Measurements from ENCODE around the gene TAPBPL.
A peak's percentile ranks its signal among the peaks of the same experiment; 100 is the strongest.

Gene TAPBPL

DNA sequence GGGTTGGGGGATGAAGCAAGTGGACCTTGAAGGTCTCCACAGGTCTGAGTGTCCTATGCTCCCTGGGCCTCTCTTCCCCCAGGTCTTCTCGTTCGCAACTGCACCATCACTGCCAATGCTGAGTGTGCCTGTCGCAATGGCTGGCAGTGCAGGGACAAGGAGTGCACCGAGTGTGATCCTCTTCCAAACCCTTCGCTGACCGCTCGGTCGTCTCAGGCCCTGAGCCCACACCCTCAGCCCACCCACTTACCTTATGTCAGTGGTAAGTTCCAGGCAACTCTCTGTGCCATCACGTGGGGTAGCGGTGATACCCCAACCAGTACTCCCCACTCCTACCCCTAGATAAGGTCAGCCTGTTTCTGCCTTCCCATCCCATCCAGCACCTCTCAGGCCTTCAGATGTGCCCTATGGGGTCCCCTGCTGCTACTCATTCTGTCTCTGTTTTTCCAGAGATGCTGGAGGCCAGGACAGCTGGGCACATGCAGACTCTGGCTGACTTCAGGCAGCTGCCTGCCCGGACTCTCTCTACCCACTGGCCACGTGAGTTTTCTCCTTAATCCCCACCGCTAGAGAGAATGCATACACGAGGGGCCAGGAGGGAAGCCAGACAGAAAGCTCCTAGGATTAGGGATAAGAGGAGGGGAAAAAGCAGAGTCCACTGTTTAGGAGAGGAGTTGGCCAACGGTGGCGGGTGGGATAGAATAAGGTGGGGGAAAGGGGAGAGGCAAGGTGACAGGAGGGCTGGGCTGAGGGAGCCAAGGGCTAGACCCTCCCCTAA lies 1.6 kb upstream of the TAPBPL start:
- no peak for FAIRE-seq
- TF ChIP-seq, protein P1, sequence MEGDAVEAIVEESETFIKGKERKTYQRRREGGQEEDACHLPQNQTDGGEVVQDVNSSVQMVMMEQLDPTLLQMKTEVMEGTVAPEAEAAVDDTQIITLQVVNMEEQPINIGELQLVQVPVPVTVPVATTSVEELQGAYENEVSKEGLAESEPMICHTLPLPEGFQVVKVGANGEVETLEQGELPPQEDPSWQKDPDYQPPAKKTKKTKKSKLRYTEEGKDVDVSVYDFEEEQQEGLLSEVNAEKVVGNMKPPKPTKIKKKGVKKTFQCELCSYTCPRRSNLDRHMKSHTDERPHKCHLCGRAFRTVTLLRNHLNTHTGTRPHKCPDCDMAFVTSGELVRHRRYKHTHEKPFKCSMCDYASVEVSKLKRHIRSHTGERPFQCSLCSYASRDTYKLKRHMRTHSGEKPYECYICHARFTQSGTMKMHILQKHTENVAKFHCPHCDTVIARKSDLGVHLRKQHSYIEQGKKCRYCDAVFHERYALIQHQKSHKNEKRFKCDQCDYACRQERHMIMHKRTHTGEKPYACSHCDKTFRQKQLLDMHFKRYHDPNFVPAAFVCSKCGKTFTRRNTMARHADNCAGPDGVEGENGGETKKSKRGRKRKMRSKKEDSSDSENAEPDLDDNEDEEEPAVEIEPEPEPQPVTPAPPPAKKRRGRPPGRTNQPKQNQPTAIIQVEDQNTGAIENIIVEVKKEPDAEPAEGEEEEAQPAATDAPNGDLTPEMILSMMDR (IDR thresholded peaks at IDR 0.05; ENCODE audit: insufficient read depth, missing control alignments) = no peak

GRCh38 chr12:6450869-6451347 lies 934 bp upstream of the TAPBPL start:
- FAIRE-seq = no peak
- DNase-seq (ENCODE audit: insufficient read length, low spot score) = no peak

More for the DNA sequence above, 1.6 kb upstream of the TAPBPL start:
- peak; percentile 69 for DNase-seq (ENCODE audit: insufficient read length, low spot score)

DNA sequence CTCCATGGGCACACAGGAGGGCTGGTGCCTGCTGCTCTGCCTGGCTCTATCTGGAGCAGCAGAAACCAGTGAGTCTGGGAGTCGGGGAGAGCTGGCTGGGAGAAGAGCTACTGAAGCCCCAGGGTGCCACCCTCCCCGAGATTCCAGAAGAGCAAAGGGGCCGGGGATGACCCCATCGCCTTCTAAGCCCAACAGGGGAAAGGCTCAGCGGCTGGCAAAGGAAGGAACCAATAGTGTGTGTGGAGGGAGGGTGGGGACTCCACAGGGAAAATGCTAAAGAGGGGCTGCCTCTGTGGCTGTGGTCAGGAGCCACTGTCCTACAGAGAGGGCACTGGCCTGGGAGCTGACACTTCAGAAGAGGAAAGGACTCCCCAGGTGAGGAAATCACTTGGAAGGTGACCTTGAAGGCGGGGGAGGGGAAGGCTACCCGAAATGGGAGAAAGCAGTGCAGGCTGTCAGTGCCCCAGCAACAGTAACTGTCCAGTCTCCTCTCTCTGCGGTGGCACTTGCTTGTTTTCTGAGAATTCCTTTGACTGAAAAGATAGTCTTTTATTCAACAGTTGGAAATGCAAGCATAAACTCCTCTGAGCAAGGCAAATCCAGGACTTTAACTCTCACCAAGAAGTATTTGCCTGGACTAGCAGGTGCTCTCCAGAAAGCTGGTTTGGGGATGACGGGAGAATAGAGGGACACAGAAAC lies 552 bp downstream of the TAPBPL start:
- FAIRE-seq = no peak

More at GRCh38 chr12:6450869-6451347, 934 bp upstream of the TAPBPL start:
- TF ChIP-seq, protein P1 (IDR thresholded peaks at IDR 0.05; ENCODE audit: insufficient read depth, missing control alignments) = no peak

GRCh38 chr12:6452944-6453630 lies 1.2 kb downstream of the TAPBPL start:
- FAIRE-seq (no peak), DNase-seq (ENCODE audit: insufficient read length, low spot score) (no peak)
- TF ChIP-seq, protein P1 (IDR thresholded peaks at IDR 0.05; ENCODE audit: insufficient read depth, missing control alignments) = no peak

More for the DNA sequence above, 552 bp downstream of the TAPBPL start:
- TF ChIP-seq, protein P1 (IDR thresholded peaks at IDR 0.05; ENCODE audit: insufficient read depth, missing control alignments) = no peak
- DNase-seq (ENCODE audit: insufficient read length, low spot score) = no peak

DNA sequence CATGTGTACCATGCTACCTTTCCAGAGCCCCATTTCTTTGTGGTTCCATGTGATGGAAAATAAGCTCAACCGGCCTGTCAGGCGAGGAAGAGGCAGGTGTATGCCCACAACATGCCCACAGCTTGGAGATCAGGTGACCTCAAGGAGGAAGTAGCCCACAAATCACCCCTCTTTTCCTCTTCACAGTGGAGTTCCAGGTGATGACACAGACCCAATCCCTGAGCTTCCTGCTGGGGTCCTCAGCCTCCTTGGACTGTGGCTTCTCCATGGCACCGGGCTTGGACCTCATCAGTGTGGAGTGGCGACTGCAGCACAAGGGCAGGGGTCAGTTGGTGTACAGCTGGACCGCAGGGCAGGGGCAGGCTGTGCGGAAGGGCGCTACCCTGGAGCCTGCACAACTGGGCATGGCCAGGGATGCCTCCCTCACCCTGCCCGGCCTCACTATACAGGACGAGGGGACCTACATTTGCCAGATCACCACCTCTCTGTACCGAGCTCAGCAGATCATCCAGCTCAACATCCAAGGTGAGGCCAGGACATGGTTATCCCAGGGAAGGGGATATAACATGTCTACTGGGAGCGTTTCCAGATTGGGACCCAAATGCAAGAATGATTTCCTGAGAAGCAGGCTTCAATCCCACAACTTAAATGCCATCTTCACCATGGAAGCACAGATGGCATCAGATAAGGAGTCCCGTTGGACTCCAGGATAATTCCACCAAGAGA lies 5.5 kb downstream of the TAPBPL start:
- FAIRE-seq = no peak
- TF ChIP-seq, protein P1 (IDR thresholded peaks at IDR 0.05; ENCODE audit: insufficient read depth, missing control alignments) = no peak
- DNase-seq (ENCODE audit: insufficient read length, low spot score) = no peak

DNA sequence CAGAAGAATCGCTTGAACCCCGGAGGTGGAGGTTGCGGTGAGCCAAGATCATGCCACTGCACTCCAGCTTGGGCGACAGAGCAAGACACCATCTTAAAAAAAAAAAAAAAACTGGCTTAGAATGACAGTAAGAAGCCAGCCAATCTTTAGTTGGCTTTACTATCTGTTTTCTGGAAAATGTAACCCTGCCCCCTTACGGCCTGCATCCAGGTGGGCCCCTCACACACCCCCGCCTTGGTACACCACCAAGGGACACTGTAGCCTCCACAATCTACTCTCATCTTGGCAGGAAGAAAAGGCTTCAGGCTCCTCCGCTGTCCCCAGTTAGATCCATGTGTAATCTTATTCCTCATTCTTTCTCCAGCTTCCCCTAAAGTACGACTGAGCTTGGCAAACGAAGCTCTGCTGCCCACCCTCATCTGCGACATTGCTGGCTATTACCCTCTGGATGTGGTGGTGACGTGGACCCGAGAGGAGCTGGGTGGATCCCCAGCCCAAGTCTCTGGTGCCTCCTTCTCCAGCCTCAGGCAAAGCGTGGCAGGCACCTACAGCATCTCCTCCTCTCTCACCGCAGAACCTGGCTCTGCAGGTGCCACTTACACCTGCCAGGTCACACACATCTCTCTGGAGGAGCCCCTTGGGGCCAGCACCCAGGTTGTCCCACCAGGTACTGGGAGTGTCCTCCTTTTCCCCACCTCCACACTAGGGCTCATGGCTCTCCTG lies 6.6 kb downstream of the TAPBPL start:
- TF ChIP-seq, protein P1 (IDR thresholded peaks at IDR 0.05; ENCODE audit: insufficient read depth, missing control alignments) = no peak
- no peak for FAIRE-seq

More for the DNA sequence above, 6.6 kb downstream of the TAPBPL start:
- no peak for DNase-seq (ENCODE audit: insufficient read length, low spot score)
